CD8-positive, alpha-beta memory T cell (primary cell): Measurements from ENCODE around the gene IPPK. TPM values are rescaled to one million over a fixed set of nuclear protein-coding genes. Genes with fewer than 3 reads are reported as not detected.

ENCODE experiments used
- CTCF ChIA-PET: fragments of 350-600 bp; sonication (Branson Sonifier 250); formaldehyde crosslinking; loops from one replicate; lab custom pipeline; 2021; ENCODE audit warnings: antibody characterized with exemption; lab: Charles Lee
- POLR2A ChIA-PET: fragments of 350-600 bp; sonication (Branson Sonifier 250); formaldehyde crosslinking; loops from one replicate; lab custom pipeline; 2021; ENCODE audit warnings: antibody characterized with exemption; lab: Charles Lee
- DNase-seq, 5 donors: peaks; one replicate each; pipeline versions ENCODE4 v3.0.0 to v3.0.0-alpha.2; 2020 to 2022; ENCODE audit warnings: mixed read lengths in 1 of 5
- H3K27ac ChIP-seq: one replicate; pipeline ENCODE4 v1.7.0; 2013; ENCODE audit warnings: low read depth, mild to moderate bottlenecking, low read length, moderate library complexity
- H3K27me3 ChIP-seq: 2 replicates; pipeline ENCODE4 v1.7.0; 2013; ENCODE audit warnings: low read length, mild to moderate bottlenecking; ENCODE audit not compliant: insufficient read depth, poor library complexity, severe bottlenecking
- H3K36me3 ChIP-seq: 2 replicates; pipeline ENCODE4 v1.7.0; 2013; ENCODE audit warnings: mild to moderate bottlenecking, low read length, moderate library complexity; ENCODE audit not compliant: insufficient read depth
- H3K4me1 ChIP-seq: 2 replicates; pipeline ENCODE4 v1.7.0; 2013; ENCODE audit warnings: mild to moderate bottlenecking, low read length, moderate library complexity; ENCODE audit not compliant: insufficient read depth
- H3K4me3 ChIP-seq: 2 replicates; pipeline ENCODE4 v1.7.0; 2013; ENCODE audit warnings: mild to moderate bottlenecking, low read length
- H3K9me3 ChIP-seq: 2 replicates; pipeline ENCODE4 v1.7.0; 2013; ENCODE audit warnings: mild to moderate bottlenecking, low read length
- H3K27ac Mint-ChIP-seq, 8 donors: one replicate each; pipeline ENCODE4 v1.8.0; 2020 to 2021; ENCODE audit warnings: mixed read lengths in 8 of 8, mild to moderate bottlenecking in 6 of 8, inconsistent platforms in 3 of 8, moderate library complexity in 3 of 8
- H3K27me3 Mint-ChIP-seq, 2 donors: one replicate each; pipeline ENCODE4 v1.8.0; 2020 to 2021; ENCODE audit warnings: mixed read lengths in 2 of 2, mild to moderate bottlenecking in 1 of 2, moderate library complexity in 1 of 2
- H3K36me3 Mint-ChIP-seq, 3 donors: one replicate each; pipeline ENCODE4 v1.8.0; 2020 to 2021; ENCODE audit warnings: mixed read lengths in 3 of 3, inconsistent platforms in 1 of 3, mild to moderate bottlenecking in 1 of 3
- H3K4me1 Mint-ChIP-seq, 3 donors: one replicate each; pipeline ENCODE4 v1.8.0; 2020 to 2021; ENCODE audit warnings: mixed read lengths in 3 of 3, inconsistent platforms in 1 of 3, mild to moderate bottlenecking in 1 of 3
- H3K4me3 Mint-ChIP-seq, 7 donors: one replicate each; pipeline ENCODE4 v1.8.0; 2020 to 2021; ENCODE audit warnings: mixed read lengths in 7 of 7, mild to moderate bottlenecking in 6 of 7, moderate library complexity in 4 of 7, inconsistent platforms in 2 of 7
- H3K9me3 Mint-ChIP-seq, 5 donors: one replicate each; pipeline ENCODE4 v1.8.0; 2020 to 2022; ENCODE audit warnings: mixed read lengths in 5 of 5, mild to moderate bottlenecking in 3 of 5, moderate library complexity in 2 of 5, inconsistent platforms in 1 of 5
- polyA plus RNA-seq: library from polyadenylated mRNA; unstranded; fragments of 300-500 nt; fragmentation: Illumina TruSeq; gene quantifications from one replicate; pipeline ENCODE4 v1.2.3, GENCODE V29; 2021
- total RNA-seq, 2 experiments: library from RNA; stranded (reverse); gene quantifications; one replicate each; pipeline ENCODE4 v1.2.3, GENCODE V29; 2021

Gene IPPK
- total and polyA plus RNA-seq, 3 experiments from 2014 or later = 9.2 to 13.7 (median 13.5) TPM

DNA sequence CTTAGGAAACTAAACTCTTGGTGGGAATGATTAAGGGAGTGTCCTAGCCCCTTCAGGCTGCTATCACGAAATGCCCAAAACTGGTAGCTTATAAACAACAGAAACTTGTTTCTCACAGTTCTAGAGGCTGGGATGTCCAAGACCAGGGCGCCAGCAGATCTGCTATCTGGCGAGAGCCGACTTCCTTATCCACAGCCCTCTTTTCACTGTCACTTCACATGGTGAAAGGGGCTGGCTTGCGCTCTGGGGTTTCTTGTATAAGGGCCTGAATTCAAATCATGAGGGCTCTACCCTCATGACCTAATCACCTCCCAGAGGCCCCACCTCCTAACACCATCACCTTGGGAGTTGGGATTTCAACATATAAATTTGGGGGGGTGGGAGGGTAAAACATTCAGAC, 49.1 kb downstream of the IPPK start:
- Mint-ChIP-seq H3K36me3 (peaks cover 10 to 90% (median 21%) of the 10 kb centered on the region in 3 donors), H3K27me3 (no peaks in the 10 kb centered on the region), H3K4me1 (no peaks in the 10 kb centered on the region), H3K9me3 (no peaks in the 10 kb centered on the region), H3K4me3 (no peak overlapping the region), H3K27ac (no peak overlapping the region)
- DNase-seq = no peak
- Histone ChIP-seq H3K4me1 (no peaks in the 10 kb centered on the region), H3K4me3 (no peak overlapping the region), H3K27me3 (no peaks in the 10 kb centered on the region), H3K36me3 (peaks cover 14% of the 10 kb centered on the region), H3K9me3 (no peaks in the 10 kb centered on the region), H3K27ac (no peak overlapping the region)
- ChIA-PET POLR2A (no interaction called here), CTCF (no interaction called here)

DNA sequence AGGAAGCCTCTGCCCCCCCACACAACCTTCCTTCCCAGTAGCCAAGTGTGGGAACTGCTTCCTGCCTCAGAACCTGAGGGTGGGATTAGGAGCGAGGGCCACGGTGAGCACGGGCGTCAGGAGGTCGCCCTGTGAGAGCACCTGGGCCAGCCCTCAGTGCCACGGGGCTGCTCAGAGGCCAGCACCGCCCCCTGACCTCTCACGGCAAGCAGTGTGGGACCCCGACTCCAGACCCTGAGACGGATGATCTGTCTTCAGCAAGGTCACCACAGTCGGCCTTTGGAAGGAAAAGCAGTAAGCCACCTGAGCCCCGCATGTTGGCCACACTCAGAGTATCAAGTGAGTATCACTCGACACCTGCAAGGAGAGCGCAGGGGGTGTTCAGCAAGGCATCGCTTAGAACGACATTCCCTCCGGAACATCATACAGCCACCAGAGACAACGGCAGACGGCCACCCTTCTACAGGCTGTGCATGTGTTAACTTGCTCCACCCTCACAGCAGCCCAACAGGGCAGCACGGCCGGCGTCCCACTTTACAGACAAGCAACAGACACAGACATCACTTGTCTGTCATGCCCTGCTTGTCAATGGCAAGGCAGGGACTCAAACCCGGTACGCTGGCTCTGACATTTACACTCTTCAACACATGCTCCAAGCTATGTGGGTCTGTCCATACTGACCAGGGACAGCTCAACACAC, 50.2 kb downstream of the IPPK start:
- ChIA-PET CTCF (no interaction called here), POLR2A (no interaction called here)
- no peaks in the 10 kb centered on the region for H3K27me3 Mint-ChIP-seq

DNA sequence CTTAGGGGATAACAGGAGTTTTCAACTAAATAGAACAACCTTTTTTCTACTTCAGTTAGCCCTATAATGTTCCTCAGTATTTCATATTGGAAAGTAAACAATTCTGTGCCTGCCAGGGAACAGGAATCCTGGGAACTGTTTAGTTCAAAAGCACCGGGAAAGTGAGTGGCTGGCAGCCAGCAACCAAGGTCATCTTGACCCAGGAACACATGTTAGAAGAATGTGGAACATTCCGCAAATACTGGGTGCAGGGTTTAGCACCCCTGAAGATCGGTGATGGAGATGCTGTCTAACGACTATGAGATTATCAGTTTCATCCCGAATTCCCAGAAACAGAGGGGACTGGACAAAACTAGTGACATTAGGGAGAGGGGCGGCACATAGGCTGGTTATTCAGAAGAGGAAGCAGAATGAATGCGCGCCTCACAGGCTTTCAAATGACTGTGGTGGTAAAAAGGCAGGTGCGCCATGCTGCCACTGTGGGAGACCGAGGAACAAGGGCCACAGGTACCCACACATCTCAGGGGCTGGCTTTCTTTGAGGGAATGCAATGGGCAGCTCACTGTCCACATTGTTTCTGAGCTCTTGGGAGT, 51.2 kb downstream of the IPPK start:
- no peak overlapping the region for H3K27ac ChIP-seq
- Mint-ChIP-seq H3K36me3 (peaks cover 14 to 93% (median 21%) of the 10 kb centered on the region in 3 donors), H3K9me3 (no peaks in the 10 kb centered on the region), H3K27ac (peak overlapping the region in 1 of 8 donors; percentile 87), H3K4me3 (no peak overlapping the region), H3K4me1 (no peaks in the 10 kb centered on the region), H3K27me3 (no peaks in the 10 kb centered on the region)
- peaks cover 21% of the 10 kb centered on the region for H3K36me3 ChIP-seq
- no peak for DNase-seq
- H3K27me3 ChIP-seq = no peaks in the 10 kb centered on the region
- ChIA-PET POLR2A (no interaction called here), CTCF (interaction anchor here (0.9 kb wide), 1 partner anchor 479 kb away, joined by 3 read pairs; no protein-coding TSS in a partner anchor)
- no peaks in the 10 kb centered on the region for H3K9me3 ChIP-seq
- no peaks in the 10 kb centered on the region for H3K4me1 ChIP-seq
- H3K4me3 ChIP-seq = no peak overlapping the region

More for the DNA sequence above, 50.2 kb downstream of the IPPK start:
- no peak for DNase-seq
- Mint-ChIP-seq H3K4me3 (no peak overlapping the region), H3K9me3 (no peaks in the 10 kb centered on the region), H3K36me3 (peaks cover 14 to 90% (median 20%) of the 10 kb centered on the region in 3 donors), H3K4me1 (no peaks in the 10 kb centered on the region), H3K27ac (peak overlapping the region in 3 of 8 donors; percentile 0 to 54 (median 21))
- Histone ChIP-seq H3K4me1 (no peaks in the 10 kb centered on the region), H3K9me3 (no peaks in the 10 kb centered on the region), H3K4me3 (no peak overlapping the region), H3K27ac (no peak overlapping the region), H3K27me3 (no peaks in the 10 kb centered on the region), H3K36me3 (peaks cover 20% of the 10 kb centered on the region)

DNA sequence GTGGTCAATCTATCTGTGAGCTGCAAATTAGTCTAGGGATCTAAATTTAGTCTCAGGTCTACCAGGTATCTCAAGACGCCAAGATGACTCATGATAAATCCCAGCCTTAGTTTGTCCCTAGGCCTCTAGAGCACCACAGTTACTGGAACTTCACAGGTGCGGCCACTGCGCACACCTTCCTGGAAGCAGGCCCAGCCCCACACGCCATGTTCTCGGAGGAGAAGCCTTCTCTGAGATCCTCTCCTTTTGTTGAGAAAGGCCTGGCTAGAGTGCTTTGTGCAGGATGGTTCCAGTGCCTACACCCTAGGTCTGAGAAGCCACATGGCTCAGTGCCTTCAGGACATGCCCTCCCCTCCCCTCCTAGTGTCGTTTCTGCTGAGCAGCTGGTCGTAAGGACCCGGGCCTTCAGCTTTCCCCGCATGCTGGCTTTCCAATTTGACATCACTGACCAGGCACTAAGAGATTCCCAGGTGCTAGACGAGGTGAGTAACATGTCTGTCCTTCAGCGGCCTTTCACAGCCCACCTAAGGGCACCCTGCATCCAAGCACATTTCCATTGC, 51.9 kb downstream of the IPPK start:
- peak overlapping the region in 1 of 8 donors; percentile 87 for H3K27ac Mint-ChIP-seq
- Histone ChIP-seq H3K36me3 (peaks cover 23% of the 10 kb centered on the region), H3K27me3 (no peaks in the 10 kb centered on the region), H3K4me3 (no peak overlapping the region), H3K27ac (no peak overlapping the region), H3K4me1 (no peaks in the 10 kb centered on the region), H3K9me3 (no peaks in the 10 kb centered on the region)
- H3K36me3 Mint-ChIP-seq = peaks cover 14 to 93% (median 21%) of the 10 kb centered on the region in 3 donors
- H3K27me3 Mint-ChIP-seq = no peaks in the 10 kb centered on the region
- H3K9me3 Mint-ChIP-seq = no peaks in the 10 kb centered on the region
- no peak for DNase-seq
- ChIA-PET CTCF (interaction anchor here (0.9 kb wide), 1 partner anchor 478 kb away, joined by 3 read pairs; no protein-coding TSS in a partner anchor), POLR2A (no interaction called here)
- no peak overlapping the region for H3K4me3 Mint-ChIP-seq
- no peaks in the 10 kb centered on the region for H3K4me1 Mint-ChIP-seq

DNA sequence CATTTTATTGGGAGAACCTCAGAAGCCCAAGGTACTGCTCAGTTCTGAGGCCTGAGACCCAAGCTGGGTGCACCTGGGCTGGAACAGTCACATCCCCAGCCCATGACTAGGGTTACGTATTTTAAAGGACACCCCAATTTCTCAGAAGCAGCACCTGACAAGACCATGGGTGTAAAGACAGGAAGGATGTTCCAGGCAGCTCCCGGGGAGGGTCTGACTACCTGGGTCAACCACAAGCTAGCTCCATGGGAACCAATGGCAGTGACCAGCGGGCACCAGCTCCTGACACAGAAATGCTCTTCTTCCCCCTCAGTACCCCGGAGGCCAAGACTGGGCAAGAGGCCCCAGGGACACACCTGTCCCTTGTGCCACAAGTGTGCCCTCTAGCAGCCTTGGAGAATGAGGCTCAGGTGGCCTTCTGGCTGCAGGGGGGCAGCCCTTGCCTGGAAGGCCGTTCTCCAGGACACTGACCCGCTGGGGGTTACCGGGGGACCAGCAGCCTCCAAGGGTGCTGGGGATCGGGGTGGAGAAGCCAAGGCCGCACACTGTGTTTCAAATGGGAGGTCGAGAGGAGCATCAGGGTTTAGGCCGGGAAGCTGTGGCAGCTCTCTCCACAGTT, 52.6 kb downstream of the IPPK start:
- H3K9me3 ChIP-seq = no peaks in the 10 kb centered on the region
- Mint-ChIP-seq H3K27ac (peak overlapping the region in 1 of 8 donors; percentile 29), H3K4me1 (no peaks in the 10 kb centered on the region), H3K4me3 (no peak overlapping the region), H3K27me3 (no peaks in the 10 kb centered on the region), H3K36me3 (peaks cover 14 to 94% (median 21%) of the 10 kb centered on the region in 3 donors), H3K9me3 (no peaks in the 10 kb centered on the region)
- H3K4me1 ChIP-seq = no peaks in the 10 kb centered on the region
- H3K27me3 ChIP-seq = no peaks in the 10 kb centered on the region
- DNase-seq = no peak
- CTCF ChIA-PET = interaction anchor here (0.9 kb wide), 1 partner anchor 477 kb away, joined by 3 read pairs; no protein-coding TSS in a partner anchor
- no peak overlapping the region for H3K27ac ChIP-seq
- H3K36me3 ChIP-seq = peaks cover 27% of the 10 kb centered on the region
- POLR2A ChIA-PET = no interaction called here
- H3K4me3 ChIP-seq = no peak overlapping the region

DNA sequence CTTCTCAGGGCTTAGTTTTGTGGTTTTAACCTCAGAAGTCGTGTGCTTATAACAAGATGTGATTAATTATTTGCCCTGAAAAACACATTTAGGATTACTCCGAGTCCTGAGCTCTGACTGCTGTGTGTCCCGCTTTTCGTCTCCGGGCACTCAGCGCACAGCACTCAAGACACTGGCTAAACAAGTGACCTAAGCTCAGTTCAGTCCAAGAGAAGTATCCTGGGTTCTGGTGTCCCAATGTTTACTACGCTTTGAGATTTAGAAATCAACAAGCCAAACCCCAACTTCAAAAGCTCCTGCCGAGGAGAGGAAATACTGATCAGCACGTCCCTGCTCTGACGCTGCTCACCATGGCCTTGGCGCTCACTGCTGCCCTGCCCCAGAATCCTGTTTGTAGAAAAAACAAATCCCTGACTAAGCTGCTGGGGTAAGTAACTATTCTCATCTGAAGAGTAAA, 53.2 kb downstream of the IPPK start:
- no peaks in the 10 kb centered on the region for H3K27me3 ChIP-seq
- no peak for DNase-seq
- no peaks in the 10 kb centered on the region for H3K9me3 ChIP-seq
- H3K27ac Mint-ChIP-seq = no peak overlapping the region
- H3K4me1 ChIP-seq = no peaks in the 10 kb centered on the region
- H3K9me3 Mint-ChIP-seq = no peaks in the 10 kb centered on the region
- H3K36me3 Mint-ChIP-seq = peaks cover 17 to 94% (median 25%) of the 10 kb centered on the region in 3 donors
- H3K4me3 Mint-ChIP-seq = no peak overlapping the region
- H3K27me3 Mint-ChIP-seq = no peaks in the 10 kb centered on the region
- no peak overlapping the region for H3K4me3 ChIP-seq
- no peak overlapping the region for H3K27ac ChIP-seq
- CTCF ChIA-PET = no interaction called here
- peaks cover 25% of the 10 kb centered on the region for H3K36me3 ChIP-seq
- H3K4me1 Mint-ChIP-seq = no peaks in the 10 kb centered on the region
- POLR2A ChIA-PET = no interaction called here

DNA sequence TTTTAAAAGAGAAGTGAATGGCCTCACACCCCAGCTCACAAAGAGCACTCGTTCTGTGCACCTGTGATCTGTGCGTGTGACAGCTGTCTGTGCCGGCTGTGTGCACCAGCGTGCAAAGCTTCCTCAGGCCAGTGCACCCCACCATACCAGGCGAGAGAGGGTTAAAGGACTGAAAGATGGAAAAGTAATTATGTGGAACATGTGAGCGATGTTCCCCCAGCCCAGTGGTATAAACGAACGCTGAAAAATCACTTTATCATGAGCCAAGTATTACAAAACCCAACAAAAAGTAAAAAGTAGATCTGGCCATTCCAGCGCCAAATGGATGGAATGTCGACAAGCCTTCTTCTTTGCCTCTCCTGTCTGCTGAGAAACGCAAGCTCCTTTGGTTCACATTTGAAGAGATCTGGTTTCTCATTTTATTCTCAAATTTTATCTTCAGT, 53.7 kb downstream of the IPPK start:
- Mint-ChIP-seq H3K36me3 (peaks cover 21 to 95% (median 25%) of the 10 kb centered on the region in 3 donors), H3K27me3 (no peaks in the 10 kb centered on the region), H3K27ac (peak overlapping the region in 1 of 8 donors; percentile 68), H3K4me3 (no peak overlapping the region), H3K9me3 (no peaks in the 10 kb centered on the region), H3K4me1 (no peaks in the 10 kb centered on the region)
- no peak for DNase-seq
- Histone ChIP-seq H3K27me3 (no peaks in the 10 kb centered on the region), H3K36me3 (peaks cover 21% of the 10 kb centered on the region), H3K4me1 (no peaks in the 10 kb centered on the region), H3K4me3 (no peak overlapping the region), H3K9me3 (no peaks in the 10 kb centered on the region), H3K27ac (no peak overlapping the region)
- ChIA-PET POLR2A (no interaction called here), CTCF (no interaction called here)
